ENCODE data around the gene RALB.

DNA sequence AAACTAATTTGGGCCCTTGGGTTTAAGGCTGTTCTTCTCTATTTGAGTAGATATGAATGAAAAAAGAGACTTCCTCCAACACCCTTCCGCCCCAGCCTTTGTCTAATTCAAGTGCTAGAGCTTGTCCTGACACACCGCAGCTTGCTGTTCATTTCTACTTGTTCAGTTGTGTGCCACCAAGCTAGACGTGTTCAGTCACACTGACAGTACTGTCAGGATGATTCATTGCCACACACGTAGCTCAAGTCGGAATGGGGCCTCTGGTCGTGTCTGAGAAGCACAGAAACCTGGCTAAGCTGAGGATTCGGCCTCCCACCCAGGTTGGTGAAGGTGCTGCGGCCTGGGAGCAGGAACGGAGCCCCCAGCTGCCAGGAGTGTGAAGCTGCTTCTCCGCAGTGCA is 47.7 kb downstream of the RALB start:
- TF ChIP-seq, protein P1, sequence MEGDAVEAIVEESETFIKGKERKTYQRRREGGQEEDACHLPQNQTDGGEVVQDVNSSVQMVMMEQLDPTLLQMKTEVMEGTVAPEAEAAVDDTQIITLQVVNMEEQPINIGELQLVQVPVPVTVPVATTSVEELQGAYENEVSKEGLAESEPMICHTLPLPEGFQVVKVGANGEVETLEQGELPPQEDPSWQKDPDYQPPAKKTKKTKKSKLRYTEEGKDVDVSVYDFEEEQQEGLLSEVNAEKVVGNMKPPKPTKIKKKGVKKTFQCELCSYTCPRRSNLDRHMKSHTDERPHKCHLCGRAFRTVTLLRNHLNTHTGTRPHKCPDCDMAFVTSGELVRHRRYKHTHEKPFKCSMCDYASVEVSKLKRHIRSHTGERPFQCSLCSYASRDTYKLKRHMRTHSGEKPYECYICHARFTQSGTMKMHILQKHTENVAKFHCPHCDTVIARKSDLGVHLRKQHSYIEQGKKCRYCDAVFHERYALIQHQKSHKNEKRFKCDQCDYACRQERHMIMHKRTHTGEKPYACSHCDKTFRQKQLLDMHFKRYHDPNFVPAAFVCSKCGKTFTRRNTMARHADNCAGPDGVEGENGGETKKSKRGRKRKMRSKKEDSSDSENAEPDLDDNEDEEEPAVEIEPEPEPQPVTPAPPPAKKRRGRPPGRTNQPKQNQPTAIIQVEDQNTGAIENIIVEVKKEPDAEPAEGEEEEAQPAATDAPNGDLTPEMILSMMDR (IDR thresholded peaks at IDR 0.05; ENCODE audit: low read depth, low read length, poor library complexity, severe bottlenecking) = no peak
- TF ChIP-seq EZH2phosphoT487 (IDR thresholded peaks at IDR 0.05; ENCODE audit: borderline replicate concordance, low read length) = no peak
